NT2/D1 (cell line): ENCODE results near the gene OTOGL.

Source experiments
- DNase-seq: peaks from one replicate; pipeline ENCODE4 v3.0.0-alpha.2; 2011; ENCODE audit warnings: low read depth, low spot score
- H3K27me3 ChIP-seq: 2 replicates; pipeline ENCODE4 v1.6.0; 2011; ENCODE audit warnings: mild to moderate bottlenecking; ENCODE audit not compliant: insufficient read length, insufficient read depth
- H3K36me3 ChIP-seq: 2 replicates; pipeline ENCODE4 v1.6.1; 2011; ENCODE audit warnings: mild to moderate bottlenecking, low read length, mixed read lengths; ENCODE audit not compliant: insufficient read depth, insufficient read length
- H3K4me1 ChIP-seq: 2 replicates; pipeline ENCODE4 v1.5.1; 2011; ENCODE audit not compliant: insufficient read depth, insufficient read length
- H3K4me3 ChIP-seq: 2 replicates; pipeline ENCODE4 v1.5.1; 2011; ENCODE audit warnings: low read depth; ENCODE audit not compliant: insufficient read length
- H3K9ac ChIP-seq: 2 replicates; pipeline ENCODE4 v1.6.0; 2011; ENCODE audit warnings: low read depth; ENCODE audit not compliant: insufficient read length
- H3K9me3 ChIP-seq: 2 replicates; pipeline ENCODE4 v1.5.1; 2011; ENCODE audit warnings: mild to moderate bottlenecking, low read length; ENCODE audit not compliant: insufficient read depth
- SUZ12 ChIP-seq: IDR thresholded peaks from 2 replicates; pipeline ENCODE4 v1.6.1; 2011; ENCODE audit not compliant: insufficient read length, insufficient read depth; ENCODE audit errors: extremely low read depth
- YY1 ChIP-seq: IDR thresholded peaks from 2 replicates; pipeline ENCODE4 v1.6.1; 2011; ENCODE audit not compliant: insufficient read length, insufficient read depth
- ZNF274 ChIP-seq: IDR thresholded peaks from 2 replicates; pipeline ENCODE4 v1.6.1; 2011; ENCODE audit warnings: mild to moderate bottlenecking, low read depth, low read length

Gene OTOGL

GRCh38 chr12:80195737-80196136 is 96.4 kb downstream of the OTOGL start:
- Histone ChIP-seq H3K36me3 (no peaks in the 10 kb centered on the region), H3K27me3 (no peaks in the 10 kb centered on the region), H3K9me3 (no peaks in the 10 kb centered on the region), H3K9ac (no peak overlapping the region), H3K4me3 (no peak overlapping the region), H3K4me1 (no peaks in the 10 kb centered on the region)
- no peak for DNase-seq
- TF ChIP-seq ZNF274 = no peak
- TF ChIP-seq SUZ12 = no peak
- no peak for TF ChIP-seq YY1

DNA sequence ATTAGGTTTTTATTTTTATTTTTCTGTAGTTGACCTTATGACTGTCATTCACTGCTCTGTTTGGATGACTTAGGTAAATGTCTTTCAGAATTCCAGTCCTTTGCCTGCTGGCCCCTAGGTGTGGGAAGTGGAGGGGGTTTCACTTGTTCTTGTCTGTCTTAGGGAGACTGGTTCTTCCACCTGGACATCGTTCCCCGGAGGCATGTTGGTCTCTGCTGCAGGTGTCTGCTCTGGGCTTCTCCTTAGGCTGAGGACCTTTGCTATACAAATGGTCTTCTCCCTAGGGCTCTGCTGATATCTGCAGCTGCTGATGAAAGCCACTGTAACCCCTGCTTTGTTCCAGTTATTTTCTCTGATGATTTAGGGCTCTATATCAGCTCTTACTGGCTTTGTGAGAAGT is 97.1 kb downstream of the OTOGL start:
- Histone ChIP-seq H3K36me3 (no peaks in the 10 kb centered on the region), H3K27me3 (no peaks in the 10 kb centered on the region), H3K4me3 (no peak overlapping the region), H3K9me3 (no peaks in the 10 kb centered on the region), H3K9ac (no peak overlapping the region), H3K4me1 (no peaks in the 10 kb centered on the region)
- no peak for DNase-seq
- no peak for TF ChIP-seq YY1
- no peak for TF ChIP-seq ZNF274
- no peak for TF ChIP-seq SUZ12

DNA sequence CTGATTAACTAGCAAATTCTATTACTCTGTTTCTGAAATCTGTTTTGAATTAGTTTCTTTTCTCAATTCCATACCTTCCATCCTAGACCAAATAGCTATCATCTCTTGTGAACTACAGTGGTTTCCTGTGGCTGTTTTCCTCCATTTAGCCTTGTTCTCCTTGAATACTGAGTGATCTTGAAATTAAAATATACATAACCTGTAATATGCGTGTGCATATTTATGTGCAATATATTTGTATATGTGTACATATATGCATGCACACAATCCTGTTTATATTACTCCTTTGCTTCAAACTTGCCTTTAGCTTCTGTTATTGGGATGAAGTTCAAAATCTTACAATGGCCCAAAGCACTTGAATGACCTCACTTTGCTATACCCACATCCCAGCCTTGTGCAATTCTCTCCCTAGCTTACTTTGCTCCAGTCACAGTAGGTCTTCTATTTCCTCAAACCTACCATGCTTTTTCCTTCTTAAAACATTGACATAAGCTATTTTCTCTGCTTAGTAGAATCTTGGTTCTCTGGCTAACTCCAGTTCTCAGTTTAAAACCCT is 99.5 kb downstream of the OTOGL start:
- no peaks in the 10 kb centered on the region for H3K36me3 ChIP-seq
- no peak overlapping the region for H3K9ac ChIP-seq
- H3K4me3 ChIP-seq = no peak overlapping the region
- no peaks in the 10 kb centered on the region for H3K27me3 ChIP-seq
- no peak for DNase-seq
- H3K4me1 ChIP-seq = no peaks in the 10 kb centered on the region
- TF ChIP-seq SUZ12 (no peak), YY1 (no peak), ZNF274 (no peak)
- H3K9me3 ChIP-seq = no peaks in the 10 kb centered on the region

DNA sequence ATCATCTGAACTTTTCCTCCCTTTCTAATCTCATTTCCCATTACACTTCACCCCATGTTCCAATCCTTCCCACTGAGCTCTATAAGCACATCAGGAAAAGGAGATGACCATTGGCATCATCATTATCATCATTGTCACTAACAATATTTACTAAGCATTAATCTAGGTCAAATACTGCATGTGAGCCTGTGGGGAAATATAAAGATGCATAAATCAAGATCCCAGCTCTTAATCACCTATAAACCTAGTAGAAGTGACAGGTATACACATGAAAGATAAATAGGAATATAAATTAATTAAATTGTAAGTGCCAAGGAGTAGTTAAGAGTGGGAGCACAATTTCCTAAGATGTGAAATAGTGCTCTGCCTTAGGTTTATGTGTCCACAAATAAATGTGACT is 100.6 kb downstream of the OTOGL start:
- H3K27me3 ChIP-seq = no peaks in the 10 kb centered on the region
- DNase-seq = no peak

DNA sequence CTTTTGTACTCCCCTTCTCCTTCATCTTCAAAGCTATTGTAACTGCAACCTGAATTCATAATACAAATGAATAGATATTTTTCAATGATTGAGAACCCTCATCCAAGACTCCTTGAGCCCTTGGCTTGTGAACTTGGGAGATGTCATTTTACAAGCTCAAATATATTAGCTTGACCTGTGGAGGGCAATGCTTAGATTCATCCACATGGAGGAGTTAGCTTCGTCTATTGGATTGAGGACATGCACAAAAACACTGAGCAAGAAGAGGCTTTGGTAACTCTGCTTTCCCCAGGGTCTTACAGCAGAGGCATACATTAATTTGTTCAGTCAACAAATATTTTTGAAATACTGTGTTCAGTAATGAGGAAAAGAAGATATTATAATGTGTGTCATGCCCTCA is 101.1 kb downstream of the OTOGL start:
- no peaks in the 10 kb centered on the region for H3K36me3 ChIP-seq
- no peaks in the 10 kb centered on the region for H3K9me3 ChIP-seq
- H3K4me1 ChIP-seq = no peaks in the 10 kb centered on the region
- DNase-seq = no peak
- H3K27me3 ChIP-seq = no peaks in the 10 kb centered on the region
- no peak overlapping the region for H3K9ac ChIP-seq
- no peak overlapping the region for H3K4me3 ChIP-seq
- TF ChIP-seq ZNF274 (no peak), YY1 (no peak), SUZ12 (no peak)

More for the DNA sequence above, 100.6 kb downstream of the OTOGL start:
- TF ChIP-seq YY1 (no peak), SUZ12 (no peak), ZNF274 (no peak)
- H3K36me3 ChIP-seq = no peaks in the 10 kb centered on the region
- no peak overlapping the region for H3K9ac ChIP-seq
- H3K4me1 ChIP-seq = no peaks in the 10 kb centered on the region
- H3K4me3 ChIP-seq = no peak overlapping the region
- H3K9me3 ChIP-seq = no peaks in the 10 kb centered on the region

- Histone ChIP-seq H3K36me3 (no peaks in the 10 kb centered on the region), H3K4me3 (no peak overlapping the region), H3K9me3 (no peaks in the 10 kb centered on the region), H3K27me3 (no peaks in the 10 kb centered on the region), H3K9ac (no peak overlapping the region), H3K4me1 (no peaks in the 10 kb centered on the region)
- no peak for DNase-seq
- TF ChIP-seq YY1 (no peak), SUZ12 (no peak), ZNF274 (no peak)
These were observed 102.6 kb downstream of the OTOGL start for GRCh38 chr12:80201908-80202307.

DNA sequence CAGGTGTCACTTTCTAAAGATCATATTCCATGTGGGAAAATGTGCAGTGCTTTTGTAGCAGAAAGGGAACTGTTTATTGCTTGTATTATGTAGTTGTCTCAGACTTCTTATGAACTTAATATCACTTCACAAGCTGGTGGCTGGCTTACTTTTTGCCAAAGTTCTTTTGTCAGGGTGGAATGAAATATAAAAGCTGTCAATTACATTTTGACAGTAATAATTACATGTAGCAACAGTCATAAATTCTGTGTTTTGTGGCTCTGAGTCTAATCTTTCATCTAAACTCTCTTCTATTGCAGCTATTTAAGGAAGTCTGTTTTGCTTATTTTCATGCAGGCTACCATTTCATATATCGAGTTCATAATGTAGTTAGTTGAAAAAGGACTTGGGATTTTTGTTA is 106.6 kb downstream of the OTOGL start:
- TF ChIP-seq ZNF274 (no peak), SUZ12 (no peak), YY1 (no peak)
- Histone ChIP-seq H3K27me3 (no peaks in the 10 kb centered on the region), H3K4me1 (no peaks in the 10 kb centered on the region), H3K9me3 (no peaks in the 10 kb centered on the region), H3K36me3 (no peaks in the 10 kb centered on the region), H3K9ac (no peak overlapping the region), H3K4me3 (no peak overlapping the region)
- DNase-seq = no peak

- Histone ChIP-seq H3K4me3 (no peak overlapping the region), H3K9ac (no peak overlapping the region), H3K9me3 (no peaks in the 10 kb centered on the region), H3K4me1 (no peaks in the 10 kb centered on the region), H3K27me3 (no peaks in the 10 kb centered on the region), H3K36me3 (no peaks in the 10 kb centered on the region)
- TF ChIP-seq YY1 (no peak), ZNF274 (no peak), SUZ12 (no peak)
- DNase-seq = no peak
These were observed 108.7 kb downstream of the OTOGL start for GRCh38 chr12:80208071-80208470.
